Fibroblast of skin of left biceps (primary cell): ENCODE data around the gene PSORS1C2.
"Not testable (repeated sequence)": the region's sequence is repeated elsewhere in the genome, so short reads cannot be mapped to it uniquely, and the experiment has no call there.

Experiments used
- DNase-seq, 2 experiments: peaks; one replicate each; pipeline ENCODE4 v3.0.0-alpha.2; 2013; ENCODE audit warnings: low read depth in 2 of 2

PSORS1C2 gene

GRCh38 chr6:31138982-31139381, at the start of gene PSORS1C2:
Gene PSORS1C2 (minus strand): TSS chr6:31139066. CDS start chr6:31139026, 40 bp downstream.
- DNase-seq: no peak

GRCh38 chr6:31187780-31188194, 48.9 kb upstream of the PSORS1C2 start:
- DNase-seq: no peak

- DNase-seq: no peak
These were observed 47.3 kb upstream of the PSORS1C2 start for GRCh38 chr6:31186052-31186734.

- DNase-seq: not testable (repeated sequence)
These were observed 46.8 kb upstream of the PSORS1C2 start for GRCh38 chr6:31185695-31186051.

GRCh38 chr6:31183859-31184258, 45.0 kb upstream of the PSORS1C2 start:
- not testable (repeated sequence) for DNase-seq

- DNase-seq: not testable (repeated sequence)
These were observed 44.4 kb upstream of the PSORS1C2 start for GRCh38 chr6:31183287-31183686.

GRCh38 chr6:31180500-31180899, 41.6 kb upstream of the PSORS1C2 start:
- peak; percentile 41 to 49 for DNase-seq

- no peak for DNase-seq
These were observed 41.0 kb upstream of the PSORS1C2 start for GRCh38 chr6:31179896-31180295.

- DNase-seq: no peak
These were observed 40.1 kb upstream of the PSORS1C2 start for GRCh38 chr6:31179042-31179386.

- DNase-seq: no peak
These were observed 39.5 kb upstream of the PSORS1C2 start for GRCh38 chr6:31178143-31179041.

GRCh38 chr6:31175971-31176370, 37.1 kb upstream of the PSORS1C2 start:
- peak; percentile 50 for DNase-seq

- no peak for DNase-seq
These were observed 35.5 kb upstream of the PSORS1C2 start for GRCh38 chr6:31174378-31174777.

GRCh38 chr6:31173406-31173805, 34.5 kb upstream of the PSORS1C2 start:
- no peak for DNase-seq

- DNase-seq: no peak
These were observed 34.1 kb upstream of the PSORS1C2 start for GRCh38 chr6:31172973-31173384.

GRCh38 chr6:31171931-31172905, 33.4 kb upstream of the PSORS1C2 start:
- DNase-seq: no peak

GRCh38 chr6:31170987-31171671, 32.3 kb upstream of the PSORS1C2 start:
- DNase-seq: no peak

GRCh38 chr6:31170600-31170881, 31.7 kb upstream of the PSORS1C2 start, which contains the start of gene POU5F1:
Gene POU5F1 (minus strand): TSS chr6:31170682. CDS start chr6:31170620, 62 bp downstream.
- DNase-seq: no peak

GRCh38 chr6:31169858-31170599, 31.2 kb upstream of the PSORS1C2 start:
- DNase-seq: not testable (repeated sequence)

GRCh38 chr6:31169123-31169857, 30.4 kb upstream of the PSORS1C2 start:
- no peak for DNase-seq

- no peak for DNase-seq
These were observed 29.7 kb upstream of the PSORS1C2 start for GRCh38 chr6:31168606-31169005.
